HG02763 (cell line): ENCODE results near the gene FAM50A.

Experiments used
- ATAC-seq: cut with Tn5 transposase; IDR thresholded peaks from one replicate; pipeline ENCODE4 v1.9.1; 2021; ENCODE audit warnings: mild to moderate bottlenecking, moderate library complexity; ENCODE audit not compliant: unreplicated experiment

Gene FAM50A

GRCh38 chrX:154463611-154464220 is 19.8 kb downstream of the FAM50A start:
- no peak for ATAC-seq

DNA sequence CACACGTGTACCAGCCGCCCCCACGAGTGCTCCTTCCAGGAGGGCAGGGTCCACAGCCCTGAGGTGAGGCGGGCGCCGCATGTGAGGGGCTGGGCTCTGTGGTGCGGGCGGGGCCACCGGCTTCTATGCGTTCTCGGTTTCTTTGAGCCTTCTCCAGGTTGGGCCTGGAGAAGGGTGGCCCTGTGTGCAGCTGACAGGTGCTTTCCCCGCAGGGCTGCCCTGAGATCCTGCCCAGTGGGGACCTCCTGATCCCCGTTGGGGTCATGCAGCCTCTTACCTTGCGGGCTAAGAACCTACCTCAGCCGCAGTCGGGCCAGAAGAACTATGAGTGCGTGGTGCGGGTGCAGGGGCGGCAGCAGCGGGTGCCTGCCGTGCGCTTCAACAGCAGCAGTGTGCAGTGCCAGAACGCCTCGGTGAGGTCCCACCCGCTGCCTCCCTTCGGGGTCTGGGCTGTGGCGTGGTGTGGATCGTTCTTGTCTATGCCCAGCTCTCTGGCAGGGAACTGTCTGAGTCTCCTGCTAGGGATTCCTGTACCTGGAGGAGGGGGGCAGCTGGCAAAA is 20.9 kb downstream of the FAM50A start:
- no peak for ATAC-seq

DNA sequence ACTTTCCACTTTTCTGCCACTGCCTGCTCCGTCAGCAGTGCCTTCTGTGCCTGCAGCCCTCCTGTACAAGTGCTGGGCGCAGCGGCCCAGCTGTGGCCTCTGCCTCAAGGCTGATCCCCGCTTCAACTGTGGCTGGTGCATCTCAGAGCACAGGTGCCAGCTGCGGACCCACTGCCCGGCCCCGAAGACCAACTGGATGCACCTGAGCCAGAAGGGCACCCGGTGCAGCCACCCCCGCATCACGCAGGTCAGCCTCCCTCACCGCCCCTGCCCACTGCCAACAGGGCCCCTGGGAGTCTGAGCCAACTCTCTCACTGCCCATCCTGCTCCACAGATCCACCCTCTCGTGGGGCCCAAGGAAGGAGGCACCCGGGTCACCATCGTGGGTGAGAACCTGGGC is 21.7 kb downstream of the FAM50A start:
- ATAC-seq, result no peak

- no peak for ATAC-seq
These were observed 22.1 kb downstream of the FAM50A start for GRCh38 chrX:154466036-154466435.

GRCh38 chrX:154466907-154467306 is 23.0 kb downstream of the FAM50A start:
- ATAC-seq, result no peak

DNA sequence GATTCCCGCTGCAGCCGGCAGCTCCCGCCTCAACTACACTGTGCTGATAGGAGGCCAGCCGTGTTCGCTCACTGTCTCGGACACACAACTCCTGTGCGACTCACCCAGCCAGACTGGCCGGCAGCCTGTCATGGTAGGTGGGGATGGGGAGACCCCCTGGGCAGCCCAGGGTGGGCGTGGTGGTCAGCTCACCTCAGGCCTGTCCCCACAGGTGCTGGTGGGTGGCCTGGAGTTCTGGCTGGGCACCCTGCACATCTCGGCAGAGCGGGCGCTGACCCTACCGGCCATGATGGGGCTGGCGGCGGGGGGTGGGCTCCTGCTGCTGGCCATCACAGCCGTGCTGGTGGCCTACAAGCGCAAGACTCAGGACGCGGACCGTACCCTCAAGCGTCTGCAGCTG is 23.6 kb downstream of the FAM50A start:
- no peak for ATAC-seq

DNA sequence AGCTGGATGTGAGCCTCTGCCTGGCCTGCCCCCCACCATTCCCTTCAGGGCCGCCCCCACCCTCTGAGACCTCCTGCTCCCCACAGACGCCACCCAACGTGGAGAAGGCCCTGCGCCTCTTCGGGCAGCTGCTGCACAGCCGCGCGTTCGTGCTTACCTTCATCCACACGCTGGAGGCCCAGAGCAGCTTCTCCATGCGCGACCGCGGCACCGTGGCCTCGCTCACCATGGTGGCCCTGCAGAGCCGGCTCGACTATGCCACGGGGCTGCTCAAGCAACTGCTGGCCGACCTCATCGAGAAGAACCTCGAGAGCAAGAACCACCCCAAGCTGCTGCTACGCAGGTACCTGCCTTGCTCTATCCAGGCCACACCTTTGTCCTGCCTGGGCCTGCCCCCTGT is 24.3 kb downstream of the FAM50A start:
- ATAC-seq, result no peak

GRCh38 chrX:154469114-154469513 is 25.2 kb downstream of the FAM50A start:
- ATAC-seq, result no peak

DNA sequence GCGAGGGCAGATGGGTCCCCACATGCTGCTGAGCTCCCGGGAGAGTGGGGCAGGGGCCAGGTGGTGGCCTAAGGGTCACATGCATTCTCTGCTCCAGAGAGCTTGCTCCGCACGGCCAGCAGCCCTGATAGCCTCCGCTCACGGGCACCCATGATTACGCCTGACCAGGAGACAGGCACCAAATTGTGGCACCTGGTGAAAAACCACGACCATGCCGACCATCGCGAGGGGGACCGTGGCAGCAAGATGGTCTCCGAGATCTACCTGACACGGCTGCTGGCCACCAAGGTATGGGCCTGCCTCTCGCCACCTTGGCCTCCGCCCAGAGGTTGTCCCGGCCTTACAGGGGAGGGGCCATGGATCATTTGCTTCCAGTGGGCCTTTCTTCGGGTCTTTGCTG is 25.9 kb downstream of the FAM50A start:
- ATAC-seq, result no peak

DNA sequence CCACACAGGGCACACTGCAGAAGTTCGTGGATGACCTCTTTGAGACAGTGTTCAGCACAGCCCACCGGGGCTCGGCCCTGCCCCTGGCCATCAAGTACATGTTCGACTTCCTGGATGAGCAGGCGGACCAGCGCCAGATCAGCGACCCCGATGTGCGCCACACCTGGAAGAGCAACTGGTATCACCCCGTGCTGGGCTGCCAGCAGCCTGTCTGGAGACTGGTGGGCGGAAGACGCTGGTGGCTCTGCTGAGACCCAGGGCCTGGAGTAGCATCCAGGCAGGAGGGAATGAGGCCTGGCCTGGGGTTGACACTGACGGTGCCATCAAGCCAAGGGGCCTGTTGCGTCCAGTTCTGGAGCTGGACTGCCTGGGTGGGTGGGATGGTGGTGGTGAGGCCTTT is 26.5 kb downstream of the FAM50A start:
- ATAC-seq, result no peak

DNA sequence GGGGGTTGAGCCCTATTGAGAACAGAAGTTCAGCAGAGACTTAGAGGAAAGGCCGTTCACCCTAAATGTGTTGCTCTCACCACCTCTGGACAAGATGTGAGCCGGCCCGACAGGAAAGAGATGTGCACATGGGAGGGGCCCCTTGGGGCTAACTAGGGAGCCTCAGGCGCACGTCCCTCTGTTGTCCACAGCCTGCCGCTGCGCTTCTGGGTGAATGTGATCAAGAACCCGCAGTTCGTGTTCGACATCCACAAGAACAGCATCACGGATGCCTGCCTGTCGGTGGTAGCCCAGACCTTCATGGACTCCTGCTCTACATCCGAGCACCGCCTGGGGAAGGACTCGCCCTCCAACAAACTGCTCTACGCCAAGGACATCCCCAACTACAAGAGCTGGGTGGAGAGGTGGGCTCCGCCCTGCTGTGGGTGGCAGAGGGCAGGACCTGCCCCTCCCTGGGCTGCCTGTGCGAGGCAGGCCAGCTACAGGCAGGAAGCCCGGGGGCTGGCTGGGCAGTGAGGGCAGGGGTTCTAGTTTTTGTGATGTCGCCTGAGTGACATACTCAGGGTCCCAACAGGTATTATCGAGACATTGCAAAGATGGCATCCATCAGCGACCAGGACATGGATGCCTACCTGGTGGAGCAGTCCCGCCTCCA is 27.1 kb downstream of the FAM50A start:
- no peak for ATAC-seq

GRCh38 chrX:154471839-154472684 is 28.1 kb downstream of the FAM50A start:
- ATAC-seq, result no peak

- ATAC-seq, result no peak
These were observed 29.0 kb downstream of the FAM50A start for GRCh38 chrX:154472685-154473632.

- ATAC-seq, result no peak
These were observed 29.7 kb downstream of the FAM50A start for GRCh38 chrX:154473683-154474082.

GRCh38 chrX:154476821-154477220 is 32.9 kb downstream of the FAM50A start:
- no peak for ATAC-seq

DNA sequence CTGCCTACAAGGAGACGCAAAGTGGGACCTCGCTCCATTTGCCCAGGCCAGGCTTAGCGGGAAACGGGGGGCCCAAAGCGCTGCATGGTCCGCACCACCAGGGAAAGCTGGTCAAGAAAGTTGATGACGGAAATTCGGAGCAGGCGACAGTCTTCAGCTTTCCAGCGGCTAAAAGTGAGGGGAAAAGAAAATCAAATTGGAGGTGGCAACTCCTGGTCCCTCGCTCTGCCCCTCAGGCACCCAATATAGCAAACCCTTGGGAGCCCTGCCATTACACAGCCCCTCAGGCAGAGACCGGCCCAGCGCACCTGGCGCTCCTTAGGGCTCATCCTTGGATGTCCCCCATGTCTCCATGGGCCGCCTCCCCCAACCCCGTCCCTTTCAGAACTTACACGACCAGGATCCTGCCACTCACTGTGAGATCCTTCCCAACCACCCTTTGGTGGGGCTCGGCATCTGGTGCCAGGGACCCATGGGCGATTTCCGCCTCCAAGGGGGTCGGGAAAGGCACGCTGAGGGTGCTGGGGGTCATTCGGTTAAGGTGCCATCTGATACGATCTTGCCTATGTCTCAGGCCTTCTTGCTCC is 34.0 kb downstream of the FAM50A start:
- no peak for ATAC-seq

DNA sequence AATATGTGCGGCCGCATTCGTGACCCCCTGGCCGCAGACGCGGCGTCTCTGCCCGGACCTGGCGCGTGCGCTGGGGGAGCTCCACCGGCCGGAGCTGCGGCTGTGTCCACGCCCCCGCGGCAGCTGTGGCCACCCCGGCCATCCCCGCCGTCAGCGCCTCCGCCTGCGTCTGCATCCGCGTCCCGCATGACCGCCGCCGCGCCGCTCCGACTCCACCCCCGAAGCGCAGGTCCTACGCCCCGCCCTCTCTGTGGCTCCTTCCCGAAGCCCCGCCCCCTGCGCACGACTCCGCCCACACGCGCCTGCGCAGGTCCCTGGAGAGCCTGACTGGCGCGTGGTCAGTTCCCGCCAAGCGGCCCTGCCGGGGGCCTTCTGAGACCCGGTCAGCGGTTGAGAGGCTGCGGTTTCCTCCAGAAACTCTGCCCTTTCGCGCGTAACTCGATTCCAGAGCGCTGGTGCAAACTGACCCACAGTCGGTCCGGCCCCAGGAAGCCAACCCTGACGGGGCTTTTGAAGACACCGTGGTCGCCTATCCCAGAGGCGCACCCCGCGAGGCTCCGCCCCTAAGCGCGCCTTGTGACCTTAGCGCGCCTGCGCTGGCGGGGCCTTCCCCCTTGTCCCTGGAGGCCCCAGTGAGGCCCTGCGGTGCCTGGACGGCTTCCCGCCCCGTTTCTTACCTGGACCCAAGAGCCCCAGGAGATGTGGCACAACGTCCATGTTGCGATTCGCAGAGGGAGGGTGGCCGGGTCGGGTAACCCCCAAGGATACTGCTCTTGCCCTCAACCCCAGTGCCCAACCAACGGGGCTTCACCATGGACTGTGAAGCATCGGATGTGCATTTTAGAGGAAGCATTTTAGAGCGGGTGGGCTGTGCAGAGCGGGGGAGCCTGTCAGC is 35.0 kb downstream of the FAM50A start, which contains the start of gene LAGE3:
Gene LAGE3 (minus strand): TSS at position 554 of the 895 bp plus-strand sequence. CDS start 366 bp downstream, at position 188.
- ATAC-seq, result peak; percentile 85

GRCh38 chrX:154481195-154481594 is 37.3 kb downstream of the FAM50A start:
- no peak for ATAC-seq
